H1 (cell line): ENCODE measurements around the gene CACNA2D1. TPM values are rescaled to one million over a fixed set of nuclear protein-coding genes. Genes with fewer than 3 reads are reported as not detected.

Experiments used
- CTBP2 ChIP-seq: IDR thresholded peaks from 2 replicates; pipeline ENCODE4 v1.7.0; 2011; ENCODE audit warnings: borderline replicate concordance, mild to moderate bottlenecking, moderate library complexity, mixed read lengths, low read length; ENCODE audit not compliant: insufficient read depth, insufficient read length
- GABPA ChIP-seq: IDR thresholded peaks from 2 replicates; pipeline ENCODE4 v1.6.1; 2011; ENCODE audit warnings: mild to moderate bottlenecking, low read length, moderate library complexity, borderline replicate concordance; ENCODE audit not compliant: insufficient read depth
- RAD21 ChIP-seq, 2 experiments: IDR thresholded peaks in 1 of 2; conservative IDR thresholded peaks in 1 of 2; 2 replicates each; pipeline ENCODE4 v1.6.1; 2011; ENCODE audit warnings: low read depth in 2 of 2, low read length in 2 of 2, improper control_type of control experiment in 1 of 2, inconsistent platforms in 1 of 2, mild to moderate bottlenecking in 1 of 2, moderate library complexity in 1 of 2
- polyA plus RNA-seq, 7 experiments: library from polyadenylated mRNA; depleted of rRNA in 3 of 7; stranded (reverse) in 5 of 7; unstranded in 2 of 7; fragments of >200 nt in 5 of 7; fragments of 200-250 nt in 2 of 7; gene quantifications; 1 replicate in 5 of 7; 2 replicates in 1 of 7; 4 replicates in 1 of 7; pipeline versions ENCODE4 v1.2.1 to v1.2.3, GENCODE V29; 2011 to 2013; ENCODE audit warnings: missing spikeins in 2 of 7, mixed read lengths in 2 of 7
- total RNA-seq: library from RNA; stranded (reverse); fragmentation: NEBNext Ultra II Directional; extraction: Animal tissue kit (Norgen Biotek cat#: 25700); gene quantifications from 2 replicates; pipeline ENCODE4 v1.2.1, GENCODE V29; 2021

Gene CACNA2D1
- total and polyA plus RNA-seq, 2 of the 8 experiments (the other 6 are each of a cell fraction or from before 2014, with no cell fraction given) = 4.3 to 27.3 TPM

- TF ChIP-seq GABPA (no peak), RAD21 (IDR thresholded peaks at IDR 0.05 in 1 of 2, conservative IDR thresholded peaks at IDR 0.05 in 1 of 2; ENCODE audit: low read depth in 2 of 2, low read length in 2 of 2) (peak in 1 of 2 experiments; percentile 71), CTBP2 (no peak)
- TF ChIP-seq, all 59 proteins: peak for 2
These were observed 209.0 kb downstream of the CACNA2D1 start (continued) for GRCh38 chr7:82234457-82235049.
